Inflammatory macrophage (primary cell): ENCODE data around the gene SEMA6A.
A peak's percentile ranks its signal among the peaks of the same experiment; 100 is the strongest.

Experiments used
- DNase-seq, 2 donors: peaks; one replicate each; pipeline ENCODE4 v3.0.0-alpha.2; 2020 to 2022

Gene SEMA6A

GRCh38 chr5:116396476-116397099 is 178.0 kb downstream of the SEMA6A start:
- DNase-seq = no peak

- DNase-seq = no peak
These were observed 178.9 kb downstream of the SEMA6A start for GRCh38 chr5:116395631-116396203.

DNA sequence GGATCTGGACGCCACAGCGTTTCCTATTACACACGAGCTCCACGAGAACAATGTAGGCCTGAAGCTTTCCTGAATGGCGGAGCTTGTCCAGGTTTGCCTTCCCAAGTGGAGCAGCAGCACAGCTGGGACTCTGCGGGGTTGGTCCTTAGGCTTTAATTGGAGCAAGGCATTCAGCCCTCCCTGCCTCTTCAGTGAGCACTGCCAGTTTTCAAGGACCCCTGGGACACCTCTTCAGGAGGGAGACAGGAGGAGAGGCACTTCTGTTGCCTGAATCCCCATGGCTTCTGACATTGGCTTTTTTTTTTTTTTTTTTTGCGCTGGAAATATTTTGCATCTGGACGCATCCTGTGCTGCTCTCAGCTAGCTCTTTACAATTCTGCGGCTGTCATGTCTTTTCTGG is 179.4 kb downstream of the SEMA6A start:
- no peak for DNase-seq

GRCh38 chr5:116394186-116394867 is 180.3 kb downstream of the SEMA6A start:
- DNase-seq = peak; percentile 6 to 35
